SIG-M5 (cell line): ENCODE measurements around the gene ZBTB25.

Experiments used
- DNase-seq: peaks from one replicate; lab custom pipeline; 2025; lab: John Stamatoyannopoulos, UW

The ZBTB25 gene

DNA sequence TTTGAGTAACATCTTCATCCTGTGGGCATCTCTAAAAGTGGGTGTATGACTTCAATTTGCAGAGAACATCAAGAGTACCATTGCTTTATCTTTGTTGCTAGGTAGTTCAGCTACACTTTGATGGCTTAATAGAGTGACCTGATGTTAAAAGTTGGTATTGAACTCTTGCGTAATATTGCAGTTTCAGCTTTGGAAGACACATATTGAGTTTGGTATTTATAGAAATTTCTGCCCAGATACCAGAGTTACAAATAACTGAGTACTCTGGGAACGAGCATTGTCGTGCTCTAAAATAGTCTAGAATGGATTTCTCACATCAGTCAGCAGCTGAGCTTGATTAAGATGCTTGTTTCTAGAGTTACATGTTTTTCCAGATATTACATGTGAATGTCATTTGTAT lies 63.1 kb downstream of the ZBTB25 start:
- DNase-seq, result no peak

GRCh38 chr14:64439141-64439540 lies 64.5 kb downstream of the ZBTB25 start:
- no peak for DNase-seq

DNA sequence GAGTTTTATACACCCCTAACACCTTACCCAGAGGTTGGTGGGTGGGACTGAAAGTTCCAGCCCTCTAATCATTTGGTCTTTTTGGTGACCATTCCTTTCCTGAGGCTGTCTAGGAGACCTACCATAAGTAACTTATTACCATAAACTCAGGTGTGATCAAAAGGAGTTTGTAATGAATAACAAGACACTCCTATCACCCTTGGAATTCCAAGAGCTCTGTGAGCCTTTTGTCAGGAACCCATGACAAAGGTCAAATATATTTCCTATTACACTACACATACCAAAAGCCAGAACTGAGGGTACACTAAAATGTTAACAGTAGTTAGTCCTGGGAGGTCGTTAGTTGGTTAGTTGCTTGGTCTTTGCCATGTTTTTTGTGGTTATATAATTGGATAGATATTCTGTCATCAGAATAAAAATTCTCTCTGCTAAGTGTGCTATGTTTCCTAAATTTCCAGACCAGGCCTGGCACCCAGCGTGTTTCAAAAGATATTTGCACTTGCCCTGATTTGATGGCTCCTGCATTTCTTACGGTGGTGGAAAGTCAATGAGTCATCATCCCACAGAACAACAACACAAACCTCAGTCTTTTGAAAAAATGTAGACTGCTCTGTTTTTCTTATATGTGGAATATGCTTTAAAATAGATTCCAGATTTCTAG lies 65.3 kb downstream of the ZBTB25 start:
- DNase-seq, result no peak

DNA sequence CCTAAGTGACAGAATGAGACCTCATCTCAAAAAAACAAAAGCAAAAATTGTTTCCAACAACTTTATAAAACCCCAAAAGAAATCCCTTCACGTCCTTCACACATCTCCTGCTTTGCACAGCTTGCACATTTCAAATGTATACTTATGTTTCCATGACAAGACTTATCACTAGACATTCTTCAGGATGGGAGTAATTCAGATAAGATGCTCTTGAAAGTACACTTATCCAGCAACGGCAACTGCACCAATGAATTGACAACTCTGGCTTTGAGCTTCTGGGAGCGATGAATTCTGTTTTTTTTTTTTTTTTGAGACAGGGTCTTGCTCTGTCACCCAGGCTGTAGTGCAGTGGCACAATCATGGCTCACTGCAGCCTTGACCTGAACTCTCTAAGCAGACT lies 69.1 kb downstream of the ZBTB25 start:
- DNase-seq, result no peak

DNA sequence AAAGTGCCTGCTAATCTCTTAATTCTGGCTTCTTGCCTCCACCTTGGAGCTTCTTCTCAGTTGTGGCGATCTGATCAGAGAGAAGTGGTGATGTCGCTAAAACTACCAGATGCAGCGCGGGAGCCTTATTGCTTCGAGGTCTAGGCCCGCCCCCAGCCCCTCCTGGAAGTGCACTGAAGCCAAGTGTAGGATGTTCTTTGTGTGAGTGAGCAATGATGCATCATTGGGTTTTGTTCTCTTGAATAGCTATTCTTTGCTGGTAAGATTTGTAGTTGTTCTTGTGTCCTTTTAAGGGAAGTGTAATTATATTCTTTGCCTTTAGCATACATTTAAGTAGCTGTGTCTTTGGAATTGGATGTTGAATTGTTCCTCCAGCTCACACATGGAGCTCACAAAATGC lies 79.7 kb downstream of the ZBTB25 start:
- DNase-seq, result no peak

GRCh38 chr14:64422756-64423155 lies 80.9 kb downstream of the ZBTB25 start:
- DNase-seq, result no peak

- no peak for DNase-seq
Measured at GRCh38 chr14:64422005-64422404, 81.6 kb downstream of the ZBTB25 start.

- DNase-seq, result no peak
Measured at GRCh38 chr14:64421166-64421565, 82.5 kb downstream of the ZBTB25 start.

DNA sequence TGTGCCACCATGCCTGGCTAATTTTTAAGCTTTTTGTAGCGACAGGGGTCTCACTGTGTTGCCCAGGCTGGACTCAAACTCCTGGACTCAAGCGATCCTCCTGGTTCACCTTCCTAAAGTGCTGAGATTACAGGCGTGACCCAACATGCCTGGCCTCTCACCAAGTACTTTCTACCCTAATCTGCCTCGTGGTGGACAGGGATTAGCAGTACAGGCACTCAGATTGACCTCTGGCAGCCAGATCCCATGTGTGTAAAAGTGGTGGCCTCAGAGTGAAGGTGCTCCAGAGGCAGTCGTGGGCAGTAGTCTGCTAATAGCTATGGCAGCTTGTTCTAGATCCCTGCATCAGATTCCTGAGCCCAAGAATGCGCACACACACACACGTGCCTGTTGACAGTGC lies 84.6 kb downstream of the ZBTB25 start:
- DNase-seq, result no peak

GRCh38 chr14:64417771-64418125 lies 85.9 kb downstream of the ZBTB25 start:
- no peak for DNase-seq

DNA sequence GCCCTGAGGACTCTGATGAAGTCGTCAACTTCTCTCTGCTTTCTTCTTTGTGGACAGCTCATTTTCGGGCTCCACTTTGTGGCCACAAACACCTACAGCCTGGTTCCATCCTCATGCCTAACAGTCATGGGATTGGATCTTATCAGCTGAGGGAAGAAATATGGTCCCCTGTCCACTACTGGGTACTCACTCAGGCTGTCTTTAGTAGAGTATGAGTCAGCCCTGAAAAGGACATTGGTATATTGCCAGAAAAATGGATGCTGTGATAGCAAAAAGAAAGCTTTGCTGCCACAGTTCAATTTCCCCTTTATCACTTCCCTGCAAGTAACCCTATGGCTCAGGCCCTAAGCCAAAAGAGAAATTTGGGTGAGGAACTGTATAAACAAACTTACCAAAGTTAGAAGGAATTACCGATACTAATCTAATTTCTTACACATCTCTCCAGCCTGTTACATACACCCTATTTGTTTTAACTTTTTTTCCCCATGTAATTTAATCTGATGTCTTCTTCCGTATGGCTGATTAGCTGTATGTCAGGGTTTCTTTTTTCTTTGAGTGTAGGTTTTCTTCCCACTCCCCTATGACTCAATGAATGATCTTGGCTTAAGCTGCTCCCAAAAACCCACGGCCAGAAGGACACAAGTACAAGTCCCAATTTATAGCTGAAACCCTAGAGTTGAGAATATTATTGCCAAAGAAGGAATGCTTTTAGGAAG lies 86.4 kb downstream of the ZBTB25 start:
- no peak for DNase-seq

GRCh38 chr14:64416348-64416932 lies 87.2 kb downstream of the ZBTB25 start:
- DNase-seq, result no peak

DNA sequence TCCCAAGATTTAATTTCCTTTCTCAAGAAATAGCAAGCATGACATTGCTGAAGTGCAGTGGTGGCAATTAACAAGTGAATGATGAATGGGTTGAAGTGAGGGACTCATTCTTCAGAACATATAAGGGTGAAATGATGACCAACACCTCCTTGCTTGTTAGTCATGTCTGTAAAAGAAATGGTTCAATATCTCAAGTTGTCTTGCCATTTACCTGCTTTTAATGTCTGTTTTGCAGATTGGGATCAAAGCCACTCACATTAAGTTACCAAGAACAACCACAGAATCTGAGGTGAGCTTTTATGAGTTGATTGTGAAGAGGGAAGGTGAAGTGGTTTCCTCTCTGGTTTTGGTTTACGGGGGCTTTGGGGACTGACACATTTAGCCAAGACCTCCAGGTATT lies 91.4 kb downstream of the ZBTB25 start:
- no peak for DNase-seq

- DNase-seq, result no peak
Measured at GRCh38 chr14:64411001-64411400, 92.6 kb downstream of the ZBTB25 start.

DNA sequence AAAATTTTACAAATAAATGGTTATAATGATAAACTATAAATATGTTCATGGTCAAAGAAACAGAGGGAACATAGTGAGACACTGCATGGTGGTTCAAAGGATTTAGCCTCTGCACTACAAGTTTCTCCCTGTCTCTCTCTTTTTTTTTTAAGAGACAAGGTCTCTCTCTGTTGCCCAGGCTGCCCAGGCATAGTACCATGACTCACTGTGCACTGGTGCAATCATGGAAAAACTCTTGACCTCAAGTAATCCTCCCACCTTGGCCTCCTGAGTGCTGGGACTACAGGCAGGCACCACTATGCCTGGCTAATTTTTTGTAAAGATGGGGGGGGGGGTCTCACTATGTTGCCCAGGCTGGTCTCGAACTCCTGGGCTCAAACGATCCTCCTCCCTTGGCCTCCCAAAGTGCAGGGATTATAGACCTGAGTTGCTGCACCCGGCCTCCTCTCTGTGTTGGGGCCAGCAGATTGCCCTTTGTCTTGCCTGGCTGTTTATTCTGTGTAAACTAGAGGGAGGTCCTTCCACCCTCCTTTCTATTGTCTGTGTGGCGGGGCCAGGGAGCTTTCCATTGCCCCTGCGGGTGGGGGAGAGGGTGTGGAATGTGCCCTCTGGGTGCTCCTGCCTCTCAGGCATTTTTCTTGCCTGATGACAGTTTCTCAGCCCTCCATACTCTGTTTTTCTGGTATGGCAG lies 93.4 kb downstream of the ZBTB25 start:
- no peak for DNase-seq

DNA sequence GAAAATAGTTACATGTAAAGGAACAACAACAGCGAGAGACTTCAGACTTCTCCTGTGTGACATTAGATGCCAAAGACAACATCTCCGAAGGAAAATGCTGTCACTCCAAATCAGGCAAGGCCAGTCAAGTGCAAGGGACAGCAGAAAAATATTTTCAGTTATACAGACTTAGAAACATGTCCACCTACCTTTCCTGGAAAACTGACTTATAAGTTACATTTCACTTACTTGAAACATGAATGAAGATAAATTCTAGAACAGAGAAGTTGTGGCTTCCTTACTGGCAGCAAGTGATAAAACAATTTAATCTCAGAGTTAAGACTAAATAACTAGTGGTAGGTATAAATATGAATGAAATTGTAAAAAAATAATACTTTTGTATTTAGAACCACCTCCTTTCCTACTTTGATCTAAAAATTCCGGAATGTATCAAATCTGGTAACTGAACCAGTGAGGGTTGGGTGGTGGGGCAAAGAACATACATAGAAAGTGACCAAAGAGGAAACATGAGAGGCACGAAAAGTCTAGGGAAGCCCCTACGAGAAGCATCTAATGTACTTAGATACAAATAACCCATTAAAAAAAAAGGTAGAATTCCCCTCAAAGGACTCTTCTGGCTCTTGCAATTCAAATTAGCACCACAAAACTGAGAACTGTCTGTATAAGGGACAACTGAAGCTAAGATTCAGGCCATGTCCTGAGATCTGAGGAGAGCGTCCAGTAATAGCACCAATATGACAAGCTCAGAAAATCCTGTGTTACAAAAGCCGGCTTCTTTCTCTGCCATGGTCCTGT lies 94.3 kb downstream of the ZBTB25 start:
- no peak for DNase-seq

- no peak for DNase-seq
Measured at GRCh38 chr14:64407329-64407728, 96.3 kb downstream of the ZBTB25 start.

GRCh38 chr14:64405295-64405694 lies 98.3 kb downstream of the ZBTB25 start:
- no peak for DNase-seq

- DNase-seq, result no peak
Measured at GRCh38 chr14:64401949-64402348, 101.7 kb downstream of the ZBTB25 start.

DNA sequence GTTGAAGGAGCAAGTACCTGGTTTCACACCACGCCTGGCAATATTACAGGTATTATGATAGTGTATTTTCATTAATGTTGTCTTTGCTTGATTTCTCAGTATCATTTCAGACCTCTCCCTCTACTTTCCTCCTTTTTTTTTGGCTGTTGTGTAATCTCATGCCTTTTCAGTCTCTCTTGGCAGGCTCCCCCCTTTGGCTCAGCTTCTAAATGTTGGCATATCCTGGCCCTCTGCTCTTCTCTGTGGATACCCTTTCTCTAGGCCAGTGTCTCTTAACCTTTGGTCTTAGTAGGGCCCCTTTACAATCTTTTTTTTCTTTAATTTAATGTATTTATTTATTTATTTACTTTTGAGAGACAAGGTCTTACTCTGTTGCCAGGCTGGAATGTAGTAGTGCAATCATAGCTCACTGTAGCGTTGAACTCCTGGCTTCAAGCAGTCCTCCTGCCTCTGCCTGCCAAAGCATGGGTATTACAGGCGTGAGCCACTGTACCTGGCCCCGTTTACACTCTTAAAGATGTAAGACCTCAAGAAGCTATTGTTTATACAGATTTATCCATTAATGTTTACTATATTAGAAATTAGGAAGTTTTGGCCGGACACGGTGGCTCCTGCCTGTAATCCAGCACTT lies 102.7 kb downstream of the ZBTB25 start:
- DNase-seq, result no peak
